SKM-1 (cell line): Measurements from ENCODE around the gene HECTD2.
"Not testable (repeated sequence)": the region's sequence is repeated elsewhere in the genome, so short reads cannot be mapped to it uniquely, and the experiment has no call there.

Source experiments
- DNase-seq: peaks from one replicate; lab custom pipeline; 2025; ENCODE audit not compliant: unreplicated experiment; lab: John Stamatoyannopoulos, UW

HECTD2 gene

DNA sequence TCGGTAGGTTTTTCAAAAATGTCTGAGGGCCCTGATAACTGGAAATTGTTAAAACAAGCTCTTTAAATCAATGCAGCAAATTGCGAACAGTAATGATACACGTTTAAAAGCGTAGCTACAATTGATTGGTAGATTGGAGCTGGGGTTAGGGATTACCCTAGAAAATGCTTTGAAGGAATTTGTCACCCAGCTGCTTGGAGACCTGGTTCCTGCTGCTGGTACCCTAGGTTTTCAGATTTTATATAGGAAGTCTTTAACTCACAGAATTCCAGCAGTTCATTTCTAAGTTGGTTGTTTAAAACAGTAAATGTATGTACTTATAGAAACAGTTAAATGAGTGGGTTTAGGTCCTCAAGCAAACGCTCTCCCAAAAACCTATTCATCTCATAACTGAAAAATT, 1.5 kb downstream of the HECTD2 start:
- DNase-seq, result no peak

DNA sequence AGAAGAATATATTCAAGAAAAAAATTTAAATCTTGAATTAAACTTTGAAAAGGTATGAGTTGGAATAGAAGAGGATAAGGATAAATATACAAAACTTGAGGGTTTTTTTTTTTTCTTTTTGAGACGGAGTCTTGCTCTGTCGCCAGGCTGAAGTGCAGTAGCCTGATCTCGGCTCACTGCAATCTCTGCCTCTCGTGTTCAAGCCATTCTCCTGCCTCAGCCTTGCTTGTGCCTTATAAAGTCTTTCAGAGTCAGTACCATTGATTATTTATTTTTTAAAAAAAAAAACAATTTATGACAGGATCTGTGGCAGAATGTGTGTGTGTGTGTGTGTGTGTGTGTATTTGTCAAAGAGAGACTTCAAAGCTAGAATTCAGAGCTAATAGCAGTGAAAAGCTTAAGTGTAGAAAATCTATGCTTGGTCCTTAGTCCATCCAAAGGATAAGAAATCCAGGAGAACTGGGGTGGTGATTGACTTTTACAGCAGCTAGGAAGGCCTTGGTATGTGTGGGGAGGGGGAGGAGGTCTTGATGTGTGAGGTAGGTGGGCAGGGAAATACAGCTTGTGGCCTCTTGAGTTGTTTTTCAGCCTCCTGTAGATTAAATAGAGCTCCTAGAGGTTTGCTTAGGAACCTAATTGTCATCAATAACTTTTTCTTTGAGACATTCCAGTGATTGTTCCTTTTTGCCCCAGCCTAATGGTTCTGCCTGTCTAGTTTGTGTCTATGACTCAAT, 2.4 kb downstream of the HECTD2 start:
- DNase-seq, result no peak

DNA sequence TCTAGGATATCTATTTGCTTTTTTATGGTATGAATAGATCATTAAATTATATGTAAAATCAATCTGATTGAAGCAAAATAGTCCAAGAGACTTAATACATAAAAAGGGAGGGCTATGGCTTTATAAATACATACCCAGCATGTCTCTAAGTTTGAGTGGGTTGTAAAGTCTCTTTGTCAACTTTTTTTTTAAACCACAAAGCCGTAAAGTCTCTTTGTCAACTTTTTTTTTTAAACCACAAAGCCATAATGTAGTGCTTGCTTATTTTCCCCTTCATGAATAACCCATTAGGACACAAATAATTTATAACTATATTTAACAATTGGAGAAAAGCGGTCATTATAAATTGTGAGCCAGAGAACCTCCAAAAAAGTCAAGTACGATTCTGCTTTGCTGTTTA, 5.7 kb downstream of the HECTD2 start:
- DNase-seq, result no peak

DNA sequence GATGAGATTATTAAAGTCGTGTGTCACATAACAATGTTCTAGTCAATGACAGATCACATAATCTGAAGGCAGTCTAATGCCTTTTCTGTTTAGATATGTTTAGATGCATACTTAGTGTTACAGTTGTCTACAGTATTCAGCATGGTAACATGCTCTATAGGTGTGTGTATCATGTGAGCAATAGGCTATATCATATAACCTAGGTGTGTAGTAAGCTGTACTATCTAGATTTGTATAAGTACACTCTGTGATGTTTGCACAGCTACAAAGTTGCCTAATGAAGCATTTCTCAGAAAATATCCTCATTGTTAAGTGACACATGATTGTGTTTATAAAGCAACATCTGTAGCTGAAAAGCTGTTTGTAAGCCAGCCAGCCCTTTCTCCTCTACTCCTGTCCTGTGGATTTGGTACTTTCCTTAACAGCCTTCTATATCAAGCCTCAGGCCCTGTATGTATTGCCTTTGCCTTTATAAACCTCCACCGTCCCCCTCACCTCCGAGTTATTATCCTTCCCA, 6.3 kb downstream of the HECTD2 start:
- no peak for DNase-seq

DNA sequence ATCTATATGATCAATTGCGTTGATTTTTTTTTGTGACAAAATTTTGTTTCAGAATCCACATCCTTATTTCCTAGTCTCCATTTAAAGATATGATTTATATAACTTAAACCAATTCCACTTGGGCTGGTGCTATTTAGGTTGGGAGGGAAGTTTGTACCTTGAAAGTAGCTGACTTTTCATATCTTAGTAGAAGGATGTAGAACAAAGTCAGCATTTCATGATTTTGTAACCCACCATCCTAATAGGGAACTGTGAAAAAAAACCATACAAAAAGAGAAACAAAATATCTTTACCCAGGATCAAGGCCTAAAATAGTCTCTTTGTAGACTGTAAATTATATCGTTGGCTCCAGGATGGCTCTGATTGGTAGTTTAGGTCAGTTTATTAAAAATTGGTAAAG, 8.3 kb downstream of the HECTD2 start:
- DNase-seq, result no peak

GRCh38 chr10:91420868-91421267, 10.7 kb downstream of the HECTD2 start:
- no peak for DNase-seq

- no peak for DNase-seq
Observed at GRCh38 chr10:91422915-91423314, 12.8 kb downstream of the HECTD2 start.

GRCh38 chr10:91424016-91424415, 13.9 kb downstream of the HECTD2 start:
- DNase-seq, result no peak

GRCh38 chr10:91432175-91432574, 22.0 kb downstream of the HECTD2 start:
- no peak for DNase-seq

GRCh38 chr10:91433620-91434019, 23.5 kb downstream of the HECTD2 start:
- no peak for DNase-seq

DNA sequence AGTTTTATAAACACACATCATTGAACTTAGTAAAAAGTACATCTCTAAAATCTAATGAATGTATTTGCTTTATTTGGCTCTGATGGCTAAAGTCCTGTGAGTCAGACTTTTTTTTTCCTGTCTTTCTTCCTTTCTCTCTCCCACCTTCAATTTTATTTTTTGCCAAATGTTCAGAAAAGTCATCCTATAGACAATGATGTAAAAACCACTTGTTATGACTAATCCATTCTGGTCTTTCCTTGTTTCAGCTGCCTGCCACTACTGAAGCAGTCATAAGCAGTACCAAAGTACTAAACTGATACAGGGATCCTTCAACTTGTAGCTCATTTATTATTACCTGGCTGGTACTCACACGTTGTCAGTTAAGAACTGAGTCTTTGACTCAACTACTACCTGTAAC, 23.9 kb downstream of the HECTD2 start:
- no peak for DNase-seq

GRCh38 chr10:91435241-91435640, 25.1 kb downstream of the HECTD2 start:
- DNase-seq, result no peak

DNA sequence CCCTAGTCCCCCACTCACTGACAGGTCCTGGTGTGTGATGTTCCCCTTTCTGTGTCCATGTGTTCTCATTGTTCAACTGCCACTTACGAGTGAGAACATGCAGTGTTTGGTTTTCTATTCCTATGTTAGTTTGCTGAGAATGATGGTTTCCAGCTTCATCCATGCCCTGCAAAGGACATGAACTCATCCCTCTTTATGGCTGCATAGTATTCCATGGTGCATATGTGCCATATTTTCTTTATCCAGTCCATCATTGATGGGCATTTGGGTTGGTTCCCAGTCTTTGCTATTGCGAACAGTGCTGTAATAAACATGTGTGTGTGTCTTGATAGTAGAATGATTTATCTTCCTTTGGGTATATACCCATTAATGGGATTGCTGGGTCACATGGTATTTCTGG, 28.1 kb downstream of the HECTD2 start:
- DNase-seq, result not testable (repeated sequence)

GRCh38 chr10:91444211-91445182, 34.4 kb downstream of the HECTD2 start:
- no peak for DNase-seq

GRCh38 chr10:91452063-91452462, 41.9 kb downstream of the HECTD2 start:
- DNase-seq, result no peak

DNA sequence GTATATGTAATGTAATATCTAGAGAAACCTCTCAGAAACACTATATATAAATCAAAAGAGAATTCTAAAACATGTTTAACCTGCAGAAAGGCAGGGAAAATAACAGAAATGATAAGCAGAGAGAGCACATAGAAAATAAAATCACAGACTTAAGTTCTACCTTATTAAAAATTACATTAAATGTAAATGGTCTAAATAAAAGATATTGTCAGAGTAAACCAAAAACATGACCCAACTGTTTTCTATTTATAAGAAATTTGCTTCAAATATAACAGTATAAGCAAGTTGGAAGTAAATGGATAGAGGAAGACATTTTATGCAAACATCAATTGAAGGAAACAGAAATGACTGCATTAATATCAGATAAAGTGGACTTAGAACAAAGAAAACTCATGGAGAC, 43.4 kb downstream of the HECTD2 start:
- DNase-seq, result no peak

- DNase-seq, result not testable (repeated sequence)
Observed at GRCh38 chr10:91455135-91455534, 45.0 kb downstream of the HECTD2 start.

DNA sequence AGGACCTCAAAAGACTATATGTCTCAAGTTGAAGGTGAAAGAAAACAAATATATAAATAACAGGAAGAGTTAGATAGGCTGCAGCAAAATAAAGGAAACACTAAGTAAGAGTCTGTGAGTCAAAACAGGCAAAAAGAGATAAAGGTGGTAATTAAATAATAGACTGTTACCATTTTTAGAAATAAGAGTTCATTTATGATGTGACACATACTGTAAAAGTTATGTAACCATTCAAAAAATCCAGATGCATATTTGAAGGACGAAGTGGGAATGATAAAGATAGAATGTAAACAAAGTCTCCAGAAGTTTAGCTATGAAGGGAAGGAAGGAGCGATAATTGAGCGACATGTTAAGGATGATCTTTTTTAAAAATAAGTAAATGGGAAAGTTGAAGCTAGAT, 50.5 kb downstream of the HECTD2 start:
- DNase-seq, result no peak

DNA sequence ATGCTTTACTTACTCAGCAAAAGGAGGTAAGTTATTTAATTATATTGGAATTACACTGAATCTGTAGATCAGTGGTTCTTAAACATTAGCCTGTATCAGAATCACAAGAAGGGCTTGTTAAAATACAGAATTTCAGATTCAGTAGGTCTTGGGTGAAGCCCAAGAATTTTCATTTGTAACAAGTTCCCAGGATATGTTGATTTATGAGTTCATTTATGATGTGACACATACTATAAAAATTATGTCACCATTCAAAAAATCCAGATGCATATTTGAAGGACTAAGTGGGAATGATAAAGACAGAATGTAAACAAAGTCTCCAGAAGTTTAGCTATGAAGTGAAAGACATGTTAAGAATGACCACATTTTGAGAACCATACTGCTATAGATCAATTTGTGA, 52.3 kb downstream of the HECTD2 start:
- DNase-seq, result no peak

DNA sequence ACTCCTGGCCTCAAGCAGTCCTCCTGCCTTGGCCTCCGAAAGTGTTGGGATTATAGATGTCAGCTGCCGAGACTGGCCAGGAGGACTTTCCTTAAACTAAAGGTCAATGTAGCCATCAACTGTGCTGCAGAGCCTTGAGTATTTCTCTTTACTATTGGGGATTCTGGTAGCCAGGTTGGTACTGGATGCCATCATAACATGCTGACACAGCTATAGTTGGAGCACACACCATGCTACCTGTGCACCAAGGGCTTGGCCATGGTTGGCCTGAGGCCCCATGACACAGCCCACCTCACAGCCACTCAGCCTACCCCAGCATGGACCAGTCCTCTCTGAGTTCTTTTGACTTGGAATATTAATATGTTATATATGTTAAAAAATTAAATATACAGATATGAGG, 54.4 kb downstream of the HECTD2 start:
- DNase-seq, result no peak

DNA sequence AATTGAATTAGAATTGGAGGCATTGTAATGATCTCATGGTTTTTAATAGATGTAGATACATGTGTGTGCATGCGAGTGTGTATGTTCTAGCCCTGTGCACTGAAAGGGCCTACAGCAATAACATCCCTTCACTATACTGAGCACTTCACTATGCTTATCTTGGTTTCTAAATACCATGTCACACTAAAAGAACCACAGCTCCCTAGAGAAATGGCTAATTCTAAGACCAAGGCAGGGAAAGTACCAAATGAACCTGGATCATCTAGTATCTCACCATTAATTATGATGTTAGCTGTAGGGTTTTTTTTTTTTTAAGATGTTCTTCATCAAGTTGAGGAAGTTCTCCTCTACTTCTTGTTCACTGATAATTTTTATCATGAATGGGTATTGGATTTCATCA, 55.1 kb downstream of the HECTD2 start:
- no peak for DNase-seq

DNA sequence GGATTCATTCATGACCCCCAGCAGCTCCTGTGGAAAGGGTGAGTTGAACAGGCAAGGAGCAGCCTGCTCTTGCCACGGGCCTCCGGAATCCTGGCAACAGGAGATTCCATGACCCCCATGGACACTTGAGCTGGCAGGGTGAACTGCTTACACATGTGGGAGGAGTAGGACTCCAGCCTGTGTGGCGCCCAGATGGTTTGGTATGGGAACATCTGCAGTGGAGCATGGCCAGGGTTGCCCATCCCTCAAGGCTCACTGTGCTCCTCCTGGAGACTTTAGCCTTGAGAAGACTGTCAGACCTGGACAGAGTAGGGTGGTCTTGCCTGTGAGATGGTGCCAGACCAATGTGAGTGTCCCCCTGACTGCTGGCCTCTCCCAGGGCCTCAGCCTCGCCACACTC, 57.0 kb downstream of the HECTD2 start:
- no peak for DNase-seq
